ENCODE measurements around the gene ADGRF5.
"Not testable (repeated sequence)": the region's sequence is repeated elsewhere in the genome, so short reads cannot be mapped to it uniquely, and the experiment has no call there.

ADGRF5 gene

DNA sequence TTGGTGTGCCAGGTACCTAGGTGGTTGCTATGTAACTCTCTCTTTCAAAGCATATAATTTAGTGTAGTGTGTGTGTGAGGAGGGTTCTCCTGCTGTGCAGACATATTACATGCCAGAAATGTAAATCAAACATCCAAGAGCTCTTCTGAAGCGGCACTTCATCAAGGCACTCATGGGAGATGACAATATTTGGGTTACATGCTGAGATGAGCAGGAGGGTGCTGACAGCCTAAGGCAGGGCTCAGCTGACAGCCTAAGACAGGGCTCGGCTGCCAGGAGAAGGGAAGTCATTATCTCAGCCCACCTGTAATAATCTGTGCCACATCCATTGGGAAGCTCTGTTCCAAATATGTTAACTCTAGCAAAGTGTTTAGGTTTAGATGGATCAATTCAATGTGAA lies 39.1 kb downstream of the ADGRF5 start:
- no peak for DNase-seq

DNA sequence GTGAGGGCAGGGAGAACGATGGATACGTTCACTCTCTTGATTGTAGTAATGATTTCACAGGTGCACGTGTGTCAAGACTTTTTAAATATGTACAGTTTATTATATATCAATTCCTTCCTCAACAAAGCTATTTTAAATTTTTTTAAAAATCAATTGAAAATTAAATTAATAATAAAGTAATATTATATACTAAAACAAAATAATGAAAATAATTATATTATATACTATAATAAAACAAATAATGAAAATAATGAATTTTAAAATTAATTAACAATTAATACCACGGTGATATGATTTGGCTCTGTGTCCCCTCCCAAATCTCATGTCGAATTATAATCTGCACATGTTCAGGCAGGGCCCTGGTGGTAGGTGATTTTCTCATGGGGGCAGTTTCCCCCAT lies 42.7 kb downstream of the ADGRF5 start:
- DNase-seq, result no peak

DNA sequence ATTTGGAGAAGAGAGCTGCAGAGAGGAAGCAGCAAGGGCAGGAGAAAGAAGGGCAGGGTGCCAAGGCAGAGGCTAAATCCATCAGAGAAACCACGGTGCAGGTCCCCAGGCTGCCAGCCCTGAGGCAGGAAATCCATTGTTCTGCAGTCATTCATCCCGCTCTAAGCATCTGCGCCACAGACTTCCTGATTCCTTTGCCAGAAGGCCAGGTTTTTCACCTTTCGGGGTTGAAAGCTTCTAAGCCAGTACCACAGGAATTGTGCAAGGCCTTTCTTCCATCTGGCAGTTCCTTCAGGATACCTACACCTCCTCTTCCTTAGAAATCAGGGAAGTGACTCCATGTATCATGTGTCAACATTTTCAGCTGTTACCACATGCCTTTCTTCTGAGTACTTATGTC lies 45.6 kb downstream of the ADGRF5 start:
- DNase-seq, result no peak

DNA sequence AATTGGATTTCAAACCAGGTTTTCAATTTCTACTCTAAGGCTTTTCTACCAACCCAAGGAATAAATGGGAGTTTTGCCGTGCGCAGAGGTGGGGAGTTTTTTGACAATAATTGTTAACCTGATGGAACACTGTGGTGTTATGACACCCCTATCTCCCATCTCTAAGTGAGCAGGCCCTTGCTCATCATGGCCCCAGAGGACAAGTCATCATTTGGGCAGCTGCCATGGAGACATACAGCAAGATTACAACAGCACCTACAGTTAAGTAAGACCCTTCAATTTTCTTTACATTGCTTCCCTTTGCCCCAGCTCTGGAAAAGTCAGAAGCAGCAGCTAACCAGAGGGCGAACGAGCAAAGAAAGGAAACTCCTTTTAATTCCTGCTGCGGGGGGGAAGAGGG lies 54.3 kb downstream of the ADGRF5 start:
- no peak for DNase-seq

DNA sequence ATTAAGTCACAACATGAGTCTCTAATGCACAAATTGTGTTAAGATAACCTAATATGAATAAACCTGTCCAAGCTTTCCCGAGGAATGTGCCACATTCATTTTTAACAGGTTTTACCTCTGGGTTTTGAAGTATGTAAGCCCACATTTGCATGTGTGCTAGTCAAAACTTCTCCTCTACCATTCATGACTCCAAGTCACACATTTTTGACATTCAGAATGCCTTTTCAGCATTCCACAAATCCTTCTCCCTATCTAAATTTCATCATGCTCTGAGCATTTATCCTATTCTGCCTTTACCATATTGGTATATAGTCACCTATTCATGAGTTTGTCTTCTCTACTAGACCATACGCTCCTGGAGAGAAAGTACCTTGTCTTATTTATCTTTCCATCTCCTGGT lies 56.5 kb downstream of the ADGRF5 start:
- no peak for DNase-seq

DNA sequence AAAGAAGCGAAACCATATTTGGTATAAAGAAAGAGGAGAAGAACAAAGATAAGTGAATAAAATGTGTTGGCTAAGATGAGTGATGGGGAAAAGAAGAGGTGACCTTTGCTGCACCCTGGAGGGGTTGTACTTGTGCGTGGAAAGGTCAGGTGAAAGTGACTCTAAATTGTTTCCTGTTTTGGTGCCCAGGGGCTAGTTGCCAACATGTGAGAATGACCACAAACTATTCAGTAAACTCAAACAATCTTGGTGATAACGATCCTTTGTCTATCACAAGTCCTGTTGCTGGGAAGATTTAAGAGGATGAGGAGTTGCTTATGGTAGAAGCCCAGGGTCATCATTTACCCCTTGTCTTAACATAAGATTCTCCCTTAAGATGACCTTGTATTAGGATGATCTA lies 57.9 kb downstream of the ADGRF5 start:
- no peak for DNase-seq

DNA sequence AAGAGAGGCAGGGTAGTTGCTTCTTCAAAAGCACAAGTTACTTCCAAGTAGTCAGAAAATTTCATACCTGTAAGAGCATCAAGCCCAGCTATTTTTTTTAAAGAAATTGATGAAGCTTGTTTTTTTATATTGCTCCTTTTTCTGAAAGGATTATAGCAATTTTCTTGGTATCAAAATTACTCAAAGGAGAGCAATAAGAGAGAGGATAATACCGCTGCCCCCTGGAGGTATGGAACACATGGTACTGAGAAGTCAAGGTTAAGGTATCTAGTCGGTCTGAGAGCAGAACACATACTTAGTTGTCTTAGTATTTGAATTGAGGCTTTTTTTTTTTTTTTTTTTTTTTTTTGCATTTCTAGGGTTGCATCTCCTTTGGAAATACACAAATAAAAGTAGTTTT lies 59.4 kb downstream of the ADGRF5 start:
- DNase-seq, result no peak

DNA sequence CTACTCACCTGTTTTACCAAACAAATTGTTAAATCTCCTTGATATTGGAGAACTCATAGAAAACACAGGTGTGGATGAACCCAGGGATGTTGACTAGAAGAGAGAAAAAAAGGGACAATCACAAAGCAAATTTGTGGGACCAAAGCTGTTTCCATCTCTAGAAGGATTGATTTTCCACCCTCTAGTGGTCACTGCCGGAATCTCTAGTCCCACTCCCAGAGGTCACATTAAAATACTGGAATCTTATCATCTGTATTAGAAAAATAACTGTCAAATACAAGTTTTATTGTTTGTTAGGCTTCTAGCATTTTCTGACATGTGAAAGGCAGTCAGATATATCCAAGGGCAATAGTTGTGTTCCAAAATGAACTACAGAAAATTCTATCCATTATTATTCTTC lies 65.8 kb downstream of the ADGRF5 start:
- DNase-seq, result peak; percentile 27 to 38

DNA sequence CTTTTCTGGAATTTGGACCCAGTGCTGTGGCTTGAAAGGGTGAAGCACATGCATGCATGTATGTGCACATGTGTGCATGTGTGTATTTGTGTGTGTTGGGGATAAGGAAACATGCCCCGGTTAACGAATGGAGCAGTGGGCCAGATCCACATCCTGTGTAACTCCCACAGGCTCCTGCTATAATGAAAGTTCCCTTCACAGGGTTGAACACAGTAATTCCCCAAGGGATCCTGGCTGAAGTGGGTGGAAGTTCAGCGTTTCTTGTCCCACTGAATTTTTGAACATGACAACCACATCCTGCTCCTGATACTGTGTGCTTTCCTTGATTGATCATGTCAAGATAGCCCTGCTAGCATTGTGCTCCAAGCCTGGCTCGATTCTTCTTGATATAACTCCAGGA lies 70.2 kb downstream of the ADGRF5 start:
- not testable (repeated sequence) for DNase-seq

DNA sequence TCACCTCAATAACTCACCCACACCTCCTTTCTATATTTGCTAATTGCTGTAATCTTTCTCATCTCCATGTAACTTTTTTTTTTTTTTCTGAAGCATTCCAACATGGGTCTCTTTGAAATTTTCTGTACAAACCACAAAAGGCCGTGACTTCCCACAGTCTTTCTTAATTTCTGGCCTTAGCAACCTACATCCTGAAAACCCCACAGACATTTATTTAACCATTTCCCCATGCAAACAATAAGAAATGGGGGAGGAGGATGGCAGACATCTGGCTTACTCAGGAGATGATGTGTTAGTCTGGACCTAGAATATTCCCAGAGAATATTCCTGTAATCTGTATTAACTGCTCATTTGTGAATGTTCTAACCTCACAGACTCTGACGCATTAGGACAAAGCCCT lies 70.9 kb downstream of the ADGRF5 start:
- DNase-seq, result no peak

DNA sequence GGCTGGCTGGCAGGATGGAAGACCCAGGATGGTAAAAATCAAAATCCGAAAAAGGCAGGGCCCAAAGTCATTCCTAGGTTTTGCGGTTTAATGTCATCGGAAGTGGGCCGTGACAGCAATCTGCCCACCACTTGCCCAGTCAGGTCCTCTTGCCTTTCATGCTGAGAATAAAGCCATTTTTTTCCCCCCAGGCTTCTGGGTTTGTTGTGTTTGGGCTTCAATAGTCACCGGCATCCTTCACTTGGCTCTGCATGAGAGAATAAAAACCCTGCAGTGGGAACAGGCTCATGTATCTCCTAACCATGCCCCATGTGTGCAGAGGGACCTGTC lies 72.4 kb downstream of the ADGRF5 start:
- DNase-seq, result no peak

DNA sequence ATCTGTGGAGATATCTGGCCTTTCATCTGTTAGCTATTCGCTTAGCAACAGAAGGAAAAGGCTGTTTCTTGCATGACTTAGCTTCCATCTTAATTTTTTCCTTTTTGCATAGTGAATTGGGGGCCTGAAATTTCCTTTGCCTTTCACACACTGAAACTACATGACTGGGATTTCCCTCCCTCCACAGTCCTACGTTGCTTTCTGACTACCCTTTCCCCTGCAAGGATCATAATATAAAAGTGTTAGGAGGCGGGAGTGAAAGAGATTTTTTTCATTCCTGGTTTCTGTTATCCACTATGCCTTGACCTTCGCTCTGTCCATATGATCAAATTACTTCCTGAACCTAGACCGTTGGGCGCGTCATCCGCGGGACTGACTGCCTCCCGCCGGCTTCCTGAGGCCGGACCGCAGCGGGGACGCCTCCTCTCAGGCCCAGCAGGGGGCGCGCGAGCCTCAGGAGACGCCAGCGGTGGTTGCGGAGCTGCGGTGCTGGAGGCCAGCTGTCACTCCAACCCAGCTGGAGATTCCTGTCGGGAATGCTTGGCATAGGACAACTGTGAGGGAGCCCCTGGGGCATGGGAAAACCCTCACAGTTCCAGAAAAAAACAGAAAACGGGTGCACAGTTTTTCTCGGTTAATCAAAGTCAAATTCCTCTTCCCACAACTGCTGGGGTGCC lies 72.9 kb downstream of the ADGRF5 start:
- peak; percentile 68 to 74 for DNase-seq

DNA sequence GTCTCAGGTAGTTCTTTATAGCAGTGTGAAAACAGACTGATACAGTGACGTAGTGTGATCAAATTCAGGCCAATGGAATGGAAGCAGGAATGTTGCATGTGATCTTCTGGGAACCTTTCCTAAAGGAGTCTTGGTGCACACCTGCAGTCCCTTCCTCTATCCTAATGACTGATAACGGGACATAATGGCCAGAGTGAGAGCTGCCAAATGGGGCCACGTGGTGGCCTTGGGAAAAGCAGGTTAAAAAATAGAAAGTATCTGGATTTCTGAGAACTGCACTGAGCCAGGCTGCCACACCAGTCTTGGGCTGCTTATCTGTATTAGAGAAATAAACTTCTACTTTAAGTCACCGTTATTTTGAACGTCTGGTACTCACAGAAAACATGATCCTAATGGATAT lies 76.6 kb downstream of the ADGRF5 start:
- no peak for DNase-seq

DNA sequence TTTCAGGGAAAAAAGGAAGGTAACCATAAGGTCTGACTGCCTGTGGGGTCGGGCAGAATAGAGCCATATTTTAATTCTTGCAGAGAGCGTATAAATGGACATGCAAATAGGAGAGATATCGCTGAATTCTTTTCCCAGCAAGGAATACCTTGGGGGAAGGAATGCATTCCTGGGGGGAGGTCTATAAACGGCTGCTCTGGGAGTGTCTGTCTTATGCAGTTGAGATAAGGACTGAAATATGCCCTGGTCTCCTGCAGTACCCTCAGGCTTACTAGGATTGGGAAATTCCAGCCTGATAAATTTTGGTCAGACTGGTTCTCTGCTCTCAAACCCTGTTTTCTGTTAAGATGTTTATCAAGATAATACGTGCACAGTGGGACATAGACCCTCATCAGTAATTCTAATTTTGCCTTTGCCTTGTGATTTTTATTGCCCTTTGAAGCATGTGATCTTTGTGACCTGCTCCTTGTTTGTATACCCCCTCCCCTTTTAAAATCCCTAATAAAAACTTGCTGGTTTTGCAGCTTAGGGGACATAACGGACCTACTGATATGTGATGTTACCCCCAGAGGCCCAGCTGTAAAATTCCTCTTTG lies 79.4 kb downstream of the ADGRF5 start:
- not testable (repeated sequence) for DNase-seq

DNA sequence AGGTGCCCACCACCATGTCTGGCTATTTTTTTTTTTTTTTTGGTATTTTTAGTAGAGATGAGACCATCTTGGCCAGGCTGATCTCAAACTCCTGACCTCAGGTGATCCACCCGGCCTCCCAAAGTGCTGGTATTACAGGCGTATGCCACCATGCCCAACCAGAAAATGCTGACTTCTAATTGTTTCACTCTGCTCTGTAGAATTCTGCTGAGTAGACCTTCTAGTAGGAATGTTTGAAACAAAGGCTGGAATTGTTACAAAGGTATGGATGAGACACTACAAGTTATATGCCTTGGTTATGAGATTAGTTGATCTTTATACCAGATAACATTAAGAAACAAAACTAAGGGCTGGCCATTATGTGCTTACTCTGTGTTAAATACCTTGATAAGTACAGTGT lies 83.7 kb downstream of the ADGRF5 start:
- DNase-seq, result no peak

DNA sequence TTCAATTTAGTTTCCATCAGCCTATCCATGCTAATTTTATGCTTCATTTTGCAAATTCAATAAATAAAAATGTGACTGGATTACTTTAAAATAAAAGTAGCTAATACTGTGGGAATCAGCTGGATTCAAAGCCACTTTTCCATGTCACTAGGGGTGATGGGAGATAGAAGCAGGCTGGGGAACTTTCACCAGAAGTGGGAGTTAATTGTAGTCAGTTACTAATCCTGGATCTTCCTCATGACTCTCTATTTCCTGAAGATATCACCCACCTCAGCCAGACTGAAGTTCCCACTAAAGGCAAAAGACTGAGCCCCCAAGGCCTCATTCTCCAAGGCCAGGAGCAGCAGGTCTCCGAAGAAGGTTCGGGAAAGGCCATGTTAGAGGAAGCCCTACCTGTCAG lies 86.7 kb downstream of the ADGRF5 start:
- DNase-seq, result not testable (repeated sequence)

DNA sequence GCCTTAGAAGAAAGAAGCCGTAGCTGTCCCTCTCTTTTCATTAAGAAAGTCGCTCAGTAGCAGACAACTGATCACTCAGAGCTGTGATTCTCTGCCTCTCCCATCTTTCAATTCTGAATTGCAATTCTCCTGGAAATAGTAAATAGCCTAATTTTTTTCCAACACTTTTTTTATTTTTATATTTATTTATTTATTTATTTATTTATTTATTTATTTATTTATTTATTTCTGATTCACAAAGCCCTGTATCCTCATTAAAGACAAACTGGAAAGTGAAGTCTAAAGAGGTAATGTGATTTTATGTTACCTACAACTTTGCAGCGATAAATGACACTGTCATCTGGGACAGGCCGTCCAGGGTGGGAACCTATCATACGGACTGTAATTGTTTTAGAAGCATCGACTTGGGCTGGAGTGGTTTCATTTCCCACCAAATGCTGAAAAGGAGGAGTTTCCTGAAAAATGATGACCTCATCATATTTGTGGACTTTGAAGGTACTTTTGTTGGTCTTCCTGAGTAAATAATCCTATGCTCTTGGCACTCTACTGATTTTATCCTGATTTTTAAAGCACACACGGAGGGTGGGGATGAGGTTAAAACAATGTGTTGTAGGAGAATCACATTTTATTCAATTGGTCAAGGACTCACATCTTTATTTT lies 87.4 kb downstream of the ADGRF5 start:
- DNase-seq, result not testable (repeated sequence)

DNA sequence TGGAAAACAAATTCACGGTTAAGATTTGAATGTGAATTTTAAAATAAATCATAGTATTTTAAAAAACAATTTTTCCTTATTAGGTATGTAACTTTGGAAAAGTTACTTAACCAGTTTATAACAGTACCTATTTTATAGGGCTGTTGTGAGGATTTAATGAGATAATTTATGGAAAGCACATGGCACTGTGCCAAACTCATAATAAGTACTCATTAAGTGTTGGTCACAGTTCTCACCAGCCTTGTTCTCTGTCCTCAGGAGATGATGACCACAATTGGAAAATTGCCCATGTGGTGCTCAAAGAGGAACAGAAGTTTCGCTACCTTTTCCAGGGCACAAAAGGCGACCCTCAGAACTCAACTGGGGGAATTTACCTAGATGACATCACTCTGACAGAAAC lies 88.9 kb downstream of the ADGRF5 start:
- no peak for DNase-seq

DNA sequence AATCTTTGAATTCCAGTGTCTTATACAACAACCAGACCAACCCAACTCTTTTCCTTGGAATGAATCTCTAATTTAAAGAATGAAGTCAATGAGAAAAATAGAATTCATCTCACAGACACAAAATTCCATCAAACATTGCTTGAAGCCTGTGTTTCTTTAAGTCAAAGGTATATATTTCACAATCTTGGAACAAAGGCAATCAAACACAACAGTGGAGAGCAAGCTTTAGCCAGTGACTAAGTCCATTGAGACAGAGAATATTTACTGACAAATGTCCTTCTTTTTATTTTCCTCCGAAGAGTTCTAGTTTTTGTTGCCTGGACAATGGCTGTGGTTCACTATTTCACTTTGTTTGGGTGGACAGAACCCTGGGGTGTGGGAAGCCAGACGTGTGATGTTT lies 92.8 kb downstream of the ADGRF5 start:
- DNase-seq, result no peak

DNA sequence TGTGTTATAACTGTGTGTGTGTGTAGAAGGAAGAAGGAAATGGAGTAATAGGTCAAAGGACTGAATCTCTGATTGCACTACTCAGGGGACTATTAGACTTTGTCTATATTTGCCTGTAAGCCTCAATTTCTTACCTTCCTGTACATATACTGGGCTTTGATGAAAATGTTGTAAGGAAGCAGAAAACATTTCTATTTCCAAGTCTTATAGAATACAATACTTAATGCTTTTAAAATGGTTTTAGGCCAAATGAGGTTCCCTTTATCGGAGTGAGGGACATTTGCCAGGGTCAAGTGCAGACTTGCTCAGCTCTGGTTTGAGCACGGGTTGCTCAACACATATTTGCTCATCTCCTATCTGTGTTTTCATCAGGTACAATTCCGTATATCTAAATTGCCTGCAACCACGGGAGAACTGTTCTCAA lies 100.3 kb downstream of the ADGRF5 start:
- DNase-seq, result no peak

DNA sequence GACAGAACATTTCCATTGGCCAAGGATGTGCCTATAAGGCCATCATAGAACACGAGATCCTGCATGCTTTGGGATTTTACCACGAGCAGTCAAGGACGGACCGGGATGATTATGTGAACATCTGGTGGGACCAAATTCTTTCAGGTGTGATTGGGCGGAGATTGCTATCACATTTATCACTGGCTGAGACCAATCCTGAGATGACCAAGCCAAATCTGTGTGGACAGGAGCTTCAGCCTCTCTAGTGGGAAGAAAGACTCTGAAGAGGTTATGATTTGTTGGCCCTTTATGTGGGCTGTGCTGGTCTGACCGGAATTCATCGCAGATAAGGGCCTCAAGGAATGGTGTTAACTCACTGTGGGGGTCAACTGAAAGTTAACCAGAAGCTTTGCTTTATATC lies 102.2 kb downstream of the ADGRF5 start:
- DNase-seq, result no peak

DNA sequence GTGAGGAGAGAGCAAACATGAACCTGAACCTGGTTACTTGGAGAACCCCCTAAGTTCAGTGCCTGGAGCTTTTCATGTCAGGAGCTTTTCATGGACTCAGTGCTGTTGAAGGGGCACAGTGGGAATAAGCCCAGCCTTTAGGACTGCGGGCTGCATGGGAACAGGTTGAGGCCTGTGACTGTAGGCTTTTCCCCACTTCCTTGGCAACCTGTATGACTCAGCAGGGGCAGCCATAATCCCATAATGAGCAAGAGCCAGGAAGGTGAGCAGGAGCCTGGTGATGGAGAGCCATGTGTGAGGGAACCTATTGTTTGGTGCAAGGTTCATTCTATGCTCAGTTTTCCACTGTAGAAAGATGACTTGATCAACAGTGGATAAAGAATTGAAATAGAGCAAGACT lies 105.1 kb downstream of the ADGRF5 start:
- DNase-seq, result no peak

DNA sequence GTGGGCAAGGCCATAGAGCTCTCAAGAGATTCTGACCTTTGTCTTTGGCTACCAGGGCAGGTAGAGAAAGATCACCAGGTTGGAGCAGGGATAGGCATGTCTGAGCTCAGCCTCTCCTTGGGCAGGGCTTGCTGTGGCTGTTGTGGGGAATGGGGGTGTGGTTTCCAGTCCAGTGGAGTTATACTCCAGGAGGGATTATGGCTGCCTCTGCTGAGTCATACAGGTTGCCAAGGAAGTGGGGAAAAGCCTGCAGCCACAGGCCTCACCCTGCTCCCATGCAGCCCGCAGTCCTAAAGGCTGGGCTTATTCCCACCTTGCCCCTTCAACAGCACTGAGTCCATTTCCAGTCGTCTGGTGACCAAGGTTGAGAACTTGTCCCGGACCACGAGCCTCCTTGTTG lies 106.6 kb downstream of the ADGRF5 start:
- no peak for DNase-seq

DNA sequence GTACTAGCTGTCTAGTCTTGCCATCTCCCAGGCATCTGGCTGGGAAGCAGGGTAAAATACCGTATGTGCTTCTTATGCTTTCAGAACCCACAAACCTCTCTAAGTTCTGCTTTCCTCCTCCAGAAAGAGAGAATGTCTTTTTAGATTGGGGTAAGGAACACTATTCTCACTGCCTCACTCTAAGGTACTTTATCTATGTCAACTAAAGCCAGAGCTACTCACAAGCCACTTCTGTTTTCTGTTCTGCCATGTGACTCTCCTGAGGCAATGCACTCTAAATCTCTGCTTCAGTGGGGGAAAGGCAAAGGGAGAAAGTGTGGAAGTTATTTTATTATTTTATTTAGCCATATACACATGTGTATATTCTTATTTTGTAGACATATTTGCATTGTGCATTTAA lies 112.9 kb downstream of the ADGRF5 start:
- no peak for DNase-seq

All from activated CD4-positive, alpha-beta T cell treated with anti-CD3 and anti-CD28 coated beads, Interleukin-2, amount 50 U/mL, for 48 hours (primary cell).